IPS DF 4.7 (cell line): ENCODE measurements around the gene EFCAB10.

ENCODE experiments used
- DNase-seq: peaks from one replicate; pipeline ENCODE4 v3.0.0-alpha.2; 2013; ENCODE audit warnings: low spot score; ENCODE audit errors: extremely low read depth

Gene EFCAB10, protein sequence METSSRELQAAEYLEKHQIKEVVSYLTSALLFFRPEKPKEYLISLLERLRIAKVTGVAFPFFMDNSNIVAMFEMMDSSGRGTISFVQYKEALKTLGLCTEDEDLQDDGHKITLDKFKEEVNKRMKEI

DNA sequence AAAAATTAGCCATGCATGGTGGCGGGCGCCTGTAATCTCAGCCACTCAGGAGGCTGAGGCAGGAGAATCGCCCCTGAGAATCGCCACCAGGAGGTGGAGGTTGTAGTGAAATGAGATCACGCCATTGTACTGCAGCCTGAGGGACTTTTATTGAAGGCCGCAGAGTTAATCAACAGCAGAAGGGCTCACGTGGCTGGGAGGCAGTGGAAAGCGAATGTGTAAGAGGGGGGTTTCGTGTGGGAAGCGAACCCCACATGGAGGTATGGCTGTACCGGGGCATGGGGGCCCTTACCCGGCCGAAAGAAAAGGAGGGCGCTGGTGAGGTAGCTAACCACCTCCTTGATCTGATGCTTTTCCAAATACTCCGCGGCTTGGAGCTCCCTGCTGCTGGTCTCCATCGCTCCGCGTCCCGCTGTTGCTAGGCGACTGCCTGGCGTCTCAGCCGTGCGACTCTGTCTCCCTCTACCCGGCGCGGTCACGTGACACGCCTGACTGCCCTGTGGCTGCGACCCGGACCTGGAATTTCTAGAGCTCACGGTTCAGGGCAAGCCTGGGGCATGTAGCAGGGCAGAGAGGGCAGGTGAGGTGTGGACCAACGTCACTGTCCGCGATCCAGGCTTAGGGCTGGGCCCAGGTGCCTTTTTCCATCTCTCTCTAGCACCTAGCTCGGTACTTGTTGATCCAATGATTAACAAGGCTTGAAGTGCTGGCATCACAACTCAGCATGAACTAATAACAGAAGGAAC, at the start of gene EFCAB10:
TSS of gene EFCAB10 (minus strand) at position 428 of the 746 bp plus-strand sequence. CDS start at position 398, 30 bp downstream.
- peak; percentile 90 for DNase-seq

DNA sequence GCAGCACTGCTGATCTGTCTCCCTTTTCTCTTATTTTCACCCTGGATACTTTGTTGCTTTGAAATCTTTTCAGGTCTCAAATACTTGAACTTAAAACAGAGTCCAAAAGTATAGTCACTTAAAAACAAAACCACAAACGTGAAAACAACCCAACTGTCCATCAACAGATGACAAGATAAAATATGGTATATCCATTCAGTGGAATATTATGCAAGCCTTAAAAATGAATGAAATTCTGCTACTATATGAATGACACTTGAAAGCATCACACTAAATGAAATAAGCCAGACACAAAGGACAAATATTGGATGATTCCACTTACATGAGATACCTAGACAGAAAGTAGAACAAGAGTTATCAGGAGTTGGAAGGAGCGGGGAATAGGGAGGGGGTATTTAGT, 44.7 kb upstream of the EFCAB10 start:
- no peak for DNase-seq

DNA sequence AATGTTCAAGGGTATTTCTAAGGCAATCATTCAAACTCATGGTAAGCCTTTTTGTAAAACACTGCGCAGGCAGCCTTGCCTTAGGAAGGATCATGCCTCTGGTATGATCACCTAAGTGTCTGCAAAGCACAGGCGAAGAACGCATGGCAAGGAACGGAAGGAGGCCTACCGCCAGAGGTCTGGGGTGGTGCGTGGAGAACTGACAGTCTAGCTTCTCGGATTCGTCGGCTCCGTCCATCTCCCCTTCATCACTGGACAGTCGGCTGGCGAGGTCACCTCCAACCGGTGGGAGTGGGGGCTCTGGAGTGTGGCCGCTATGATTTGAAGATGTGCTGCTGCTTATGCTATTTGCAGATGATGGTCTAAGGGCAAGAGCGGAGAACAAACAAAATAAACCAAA, 42.6 kb upstream of the EFCAB10 start:
- no peak for DNase-seq

DNA sequence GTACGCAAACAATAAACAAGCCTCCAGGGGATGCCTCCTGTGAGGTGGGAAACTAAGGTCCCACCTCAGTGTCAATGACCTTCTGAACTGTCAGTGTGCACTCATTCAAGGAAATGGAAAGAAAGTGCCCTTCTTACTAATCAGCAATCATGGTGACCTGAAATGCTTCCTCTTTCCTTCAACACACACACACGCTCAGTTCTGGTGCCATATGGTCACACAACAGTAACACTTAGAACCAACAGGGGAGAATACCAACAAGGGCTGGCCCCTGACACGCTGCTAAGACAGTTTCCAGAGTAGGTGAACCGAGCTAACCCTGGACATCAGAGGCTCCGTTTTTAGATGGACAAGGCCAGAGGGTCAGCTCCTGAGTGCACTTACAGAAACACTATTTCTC, 42.1 kb upstream of the EFCAB10 start:
- DNase-seq: no peak

DNA sequence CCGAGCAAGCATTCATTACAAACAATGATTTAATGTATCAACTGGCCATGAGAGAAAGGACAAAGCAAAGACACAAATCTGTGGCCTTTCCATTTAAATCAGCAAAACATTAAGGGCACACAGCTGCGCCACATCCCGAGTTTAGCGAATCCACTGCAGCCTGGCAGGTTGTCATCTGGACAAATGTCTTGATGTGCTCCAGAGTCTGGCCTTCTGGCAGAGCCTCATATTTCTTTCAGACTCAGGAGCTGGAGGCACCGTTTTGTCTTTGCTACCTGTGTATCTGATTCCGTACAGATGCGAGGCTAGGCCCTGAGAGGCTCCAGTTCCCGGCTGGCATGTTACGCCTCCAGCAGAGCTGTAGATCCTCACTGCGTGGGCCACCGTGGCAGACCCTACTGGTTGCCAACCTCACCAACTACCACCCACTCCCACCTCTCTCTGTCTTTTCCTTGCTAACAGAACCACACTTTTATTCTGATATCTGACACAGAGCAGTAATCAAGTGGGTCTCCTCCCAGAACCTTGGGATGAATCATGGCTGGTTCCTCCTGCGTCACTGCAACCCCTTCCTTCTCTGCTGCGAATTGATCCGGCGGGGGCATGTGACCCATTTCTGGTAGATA, 40.9 kb upstream of the EFCAB10 start:
- DNase-seq: no peak

DNA sequence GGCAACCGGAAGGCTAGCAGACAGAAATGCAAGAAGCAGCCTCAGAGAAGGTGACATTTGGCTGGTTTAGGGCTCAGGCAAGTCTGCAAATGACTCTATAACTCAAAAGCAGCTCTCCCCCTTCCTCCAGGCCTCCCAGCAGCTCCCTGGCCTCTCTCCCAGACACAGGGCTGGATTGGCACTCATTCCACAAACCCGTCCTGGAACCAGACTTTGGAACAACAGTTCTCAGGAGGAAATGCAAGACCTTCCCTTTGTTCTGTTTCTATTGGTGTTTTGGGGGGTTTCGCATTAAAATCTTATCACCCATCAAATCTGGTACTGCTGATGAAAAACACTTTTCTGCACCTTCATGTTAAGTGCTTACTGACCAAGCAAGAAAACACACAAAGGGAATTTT, 40.3 kb upstream of the EFCAB10 start:
- DNase-seq: no peak

DNA sequence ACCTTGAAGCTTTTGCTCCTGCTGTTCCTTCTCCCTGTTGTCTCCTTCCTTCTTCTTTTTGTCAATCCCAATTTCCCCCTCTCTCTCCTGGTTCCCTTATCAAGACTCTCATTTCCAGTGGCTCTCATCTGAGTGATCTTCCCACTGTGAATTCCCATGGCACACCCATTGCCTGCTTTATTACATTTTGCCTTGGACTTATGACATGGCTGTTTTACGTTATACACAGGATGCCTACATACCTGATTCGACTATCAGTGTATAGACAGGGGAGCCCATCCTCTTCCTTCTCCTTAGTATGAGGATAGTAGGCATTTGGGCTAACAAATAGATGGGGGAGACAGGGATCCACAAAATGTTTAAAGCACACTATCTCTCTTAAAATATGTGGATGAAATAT, 39.9 kb upstream of the EFCAB10 start:
- DNase-seq: no peak

DNA sequence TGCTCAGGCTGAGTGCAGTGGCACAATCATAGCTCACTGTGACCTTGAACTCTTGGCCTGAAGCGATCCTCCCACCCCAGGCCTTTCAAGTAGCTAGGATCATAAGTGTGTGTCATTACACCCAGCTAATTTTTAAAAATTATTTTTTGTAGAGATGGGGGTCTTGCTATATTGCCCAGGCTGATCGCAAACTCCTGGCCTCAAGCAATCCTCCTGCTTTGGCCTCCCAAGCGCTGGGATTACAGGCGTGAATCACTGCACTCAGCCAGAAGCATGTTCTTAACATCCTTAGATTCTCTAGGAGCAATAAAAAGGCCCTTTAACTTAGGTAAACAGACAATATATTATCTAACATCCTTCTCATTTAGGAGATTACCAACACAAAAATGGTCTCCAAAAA, 38.3 kb upstream of the EFCAB10 start:
- no peak for DNase-seq

DNA sequence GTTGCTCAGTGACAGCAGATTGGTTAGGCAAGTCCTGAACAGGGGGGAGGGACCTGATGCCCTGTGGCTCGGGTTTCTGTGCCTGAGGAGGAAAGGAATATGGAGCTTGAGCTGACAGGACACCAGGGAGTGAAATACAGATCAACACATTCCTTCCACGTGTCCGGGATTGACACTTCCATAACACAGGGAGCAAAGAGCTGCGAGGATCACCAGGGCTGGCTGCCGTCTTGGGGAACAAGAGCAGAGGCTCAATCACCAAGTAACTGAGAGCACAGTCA, 36.7 kb upstream of the EFCAB10 start:
- no peak for DNase-seq

DNA sequence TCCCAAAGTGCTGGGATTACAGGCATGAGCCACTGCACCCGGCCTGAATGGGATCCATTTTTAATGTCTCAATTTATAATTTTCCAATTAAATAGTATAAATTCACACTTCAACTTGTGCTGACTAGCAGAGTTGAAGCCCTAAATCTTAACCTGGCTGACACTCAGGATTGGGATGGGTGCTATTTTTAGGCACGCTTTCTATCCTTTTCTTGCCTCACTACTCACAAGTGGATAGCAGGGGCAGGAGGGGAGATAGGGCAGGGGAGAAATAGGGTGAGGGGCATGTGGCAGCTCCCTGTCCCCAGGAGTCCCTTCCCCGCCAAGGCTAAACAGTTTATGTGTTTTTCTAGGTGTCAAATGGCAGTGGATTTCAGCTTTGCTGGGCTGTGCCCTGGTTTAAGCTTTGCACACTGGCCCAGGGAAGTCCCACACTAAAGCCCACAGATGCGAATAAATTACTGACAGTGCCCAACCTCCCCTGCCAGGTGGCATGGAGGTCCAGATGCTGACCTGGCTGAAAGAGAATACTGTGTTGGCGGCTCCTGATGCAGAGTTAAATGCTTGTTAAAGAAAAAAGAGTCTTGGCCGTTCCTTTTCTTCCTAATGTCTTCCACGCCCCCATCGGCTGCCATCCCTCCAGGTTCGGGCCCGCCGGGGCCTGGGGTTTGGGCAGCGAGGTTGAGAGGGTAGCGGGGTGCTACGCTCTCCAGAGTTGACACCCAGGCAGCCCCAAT, 36.2 kb upstream of the EFCAB10 start:
- no peak for DNase-seq

DNA sequence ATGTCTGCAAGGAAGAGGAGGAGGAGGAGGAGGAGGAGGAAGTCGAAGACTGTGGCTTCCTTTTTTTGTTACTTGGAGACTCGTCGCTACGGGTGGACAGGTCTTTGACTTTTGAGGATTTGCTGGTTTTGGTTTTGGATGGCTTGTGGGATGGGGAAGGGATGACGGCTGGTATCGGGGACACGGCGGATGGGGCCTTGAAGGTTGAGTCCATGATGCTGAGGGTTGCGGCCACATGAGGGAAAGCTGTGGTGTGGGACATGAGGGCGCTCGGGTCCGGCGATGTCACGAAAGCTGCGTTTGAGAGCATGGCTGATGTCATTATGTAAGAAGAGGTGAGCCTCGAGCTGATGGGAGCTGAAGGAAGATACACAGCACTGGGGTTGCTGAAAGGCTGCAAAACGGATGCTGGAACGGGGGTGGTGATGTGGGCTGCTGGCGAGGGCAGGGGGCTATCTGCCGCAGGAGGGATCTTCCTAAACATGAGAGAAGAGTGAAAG, 33.1 kb upstream of the EFCAB10 start:
- DNase-seq: no peak

DNA sequence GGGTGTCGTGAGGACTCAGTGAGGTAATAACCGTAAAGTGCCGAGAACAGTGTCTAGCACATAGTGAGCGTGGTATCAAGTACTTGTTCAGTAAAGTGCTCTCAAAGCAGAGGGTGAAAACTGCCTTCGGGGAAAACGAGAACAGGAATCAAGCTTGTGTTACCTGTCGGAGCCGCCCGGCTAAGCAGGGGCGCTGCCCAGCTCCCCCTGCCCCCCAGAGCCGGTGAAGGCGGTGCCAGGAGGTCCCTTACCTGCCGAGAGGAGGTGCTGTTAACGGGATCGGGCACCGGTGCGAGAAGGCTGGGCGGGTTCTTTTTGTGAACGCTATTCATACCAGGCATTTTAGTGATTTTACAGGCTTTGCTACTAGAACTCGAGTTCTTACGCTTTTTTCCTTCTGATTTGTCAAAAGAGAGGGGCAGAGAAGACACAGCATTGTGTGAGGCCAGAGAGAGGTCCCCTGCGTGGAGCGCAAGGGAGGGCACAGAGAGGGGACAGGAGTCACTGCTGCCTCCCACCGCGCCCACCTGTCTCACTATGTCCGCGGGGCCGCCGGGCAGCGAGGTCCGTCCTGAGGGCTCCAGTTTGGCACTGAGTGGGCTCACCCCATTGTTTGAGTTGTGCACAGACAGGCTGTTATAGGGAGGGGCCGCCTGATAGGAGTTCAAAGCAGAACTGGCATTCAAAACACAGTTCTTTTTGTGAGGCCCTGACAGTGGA, 32.5 kb upstream of the EFCAB10 start:
- DNase-seq: no peak

DNA sequence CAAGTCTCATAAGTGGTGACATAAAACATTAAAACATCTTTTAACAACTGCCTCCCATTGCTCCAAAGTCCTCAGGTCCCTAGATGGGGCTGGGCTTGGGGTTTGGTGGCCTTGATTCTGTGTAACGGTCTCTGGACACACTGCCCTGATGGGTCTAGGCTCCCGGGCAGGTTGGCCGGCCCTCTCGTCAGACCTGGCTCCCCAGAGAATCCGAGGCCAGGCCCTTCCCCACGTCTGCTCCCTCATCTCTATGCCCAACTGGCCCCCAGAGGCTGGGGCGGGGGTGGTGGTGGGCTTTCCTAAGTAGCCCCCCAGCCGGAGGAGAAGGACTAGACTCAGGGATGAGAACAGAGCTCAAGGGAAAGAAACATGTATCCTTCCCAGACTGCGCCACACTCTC, 31.5 kb upstream of the EFCAB10 start:
- no peak for DNase-seq

DNA sequence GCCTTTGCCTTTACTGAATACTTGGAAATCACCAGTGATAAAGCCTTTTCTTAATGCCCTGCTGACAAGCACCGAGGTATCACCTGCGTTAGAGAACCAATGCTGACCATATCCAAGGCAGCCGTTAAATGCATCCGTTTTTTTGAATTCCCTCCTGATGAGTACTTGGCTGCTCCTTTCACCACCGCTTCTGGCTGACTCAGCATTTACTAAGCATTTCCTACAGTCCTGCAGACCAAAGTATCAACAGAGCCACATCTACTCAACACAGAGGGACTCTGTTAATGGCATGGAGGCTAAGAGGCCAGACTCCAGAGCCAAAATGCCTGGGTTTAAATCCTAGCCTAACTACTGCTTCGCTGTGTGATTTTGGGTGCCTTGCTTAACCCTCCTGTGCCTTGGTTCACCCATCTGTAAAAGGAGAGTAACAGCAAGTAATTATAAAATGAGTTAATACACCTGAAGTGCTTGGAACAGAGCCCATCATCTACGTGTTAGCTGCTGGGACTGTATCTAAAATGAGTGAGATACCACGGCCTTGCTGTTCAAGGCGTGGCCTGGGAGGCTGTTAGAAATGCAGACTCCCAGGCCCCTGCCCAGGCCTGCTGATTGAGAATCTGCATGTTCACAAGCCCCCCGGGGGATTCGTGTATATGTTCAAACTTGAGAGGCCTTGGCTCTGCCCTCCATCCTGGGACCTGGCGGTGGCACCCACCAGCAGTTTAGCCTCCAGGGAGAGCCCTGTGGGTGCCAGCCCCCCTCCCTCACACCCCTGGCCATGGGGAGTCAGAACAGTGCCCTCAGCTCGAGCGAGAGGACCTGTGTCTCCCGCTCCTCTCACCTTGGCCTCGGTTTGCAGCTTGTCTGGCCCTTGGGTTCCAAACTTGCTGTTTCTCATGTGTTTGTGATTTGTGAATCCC, 30.8 kb upstream of the EFCAB10 start:
- no peak for DNase-seq

DNA sequence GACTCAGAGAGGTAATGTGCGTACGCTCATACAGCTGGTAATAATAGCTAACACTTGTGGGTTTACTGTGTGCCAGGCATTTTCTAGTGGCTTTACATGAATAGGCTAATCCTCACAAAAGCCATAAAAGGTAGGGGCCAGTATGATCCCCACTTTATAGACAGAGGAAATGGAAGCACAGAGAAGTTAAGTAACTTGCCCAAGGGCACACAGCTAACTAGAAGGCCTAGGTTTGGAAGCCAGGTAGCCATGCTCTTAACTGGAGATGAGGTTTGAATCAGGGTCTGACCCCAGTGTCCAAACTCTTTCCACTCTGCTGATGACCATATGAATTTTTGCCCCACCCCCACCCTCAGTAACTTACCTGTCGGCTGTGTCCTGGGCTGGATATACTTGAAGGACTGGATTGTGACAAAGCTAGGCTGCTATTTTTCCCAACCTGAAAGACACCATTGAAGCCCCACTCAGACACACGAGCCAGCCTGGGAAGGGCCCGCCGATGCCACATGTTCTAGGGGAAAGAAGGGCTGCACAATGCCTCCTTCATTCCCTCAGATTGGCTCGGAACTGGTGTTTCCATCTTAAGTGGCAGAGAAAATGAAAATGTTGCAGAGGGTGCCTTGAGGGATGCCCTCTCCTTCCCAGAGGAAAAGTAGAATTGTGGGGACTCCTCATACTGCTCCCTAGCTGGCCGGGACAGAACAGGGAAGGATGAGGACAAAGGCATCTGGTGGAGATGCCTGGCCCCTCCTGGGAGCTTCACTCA, 29.1 kb upstream of the EFCAB10 start:
- no peak for DNase-seq

DNA sequence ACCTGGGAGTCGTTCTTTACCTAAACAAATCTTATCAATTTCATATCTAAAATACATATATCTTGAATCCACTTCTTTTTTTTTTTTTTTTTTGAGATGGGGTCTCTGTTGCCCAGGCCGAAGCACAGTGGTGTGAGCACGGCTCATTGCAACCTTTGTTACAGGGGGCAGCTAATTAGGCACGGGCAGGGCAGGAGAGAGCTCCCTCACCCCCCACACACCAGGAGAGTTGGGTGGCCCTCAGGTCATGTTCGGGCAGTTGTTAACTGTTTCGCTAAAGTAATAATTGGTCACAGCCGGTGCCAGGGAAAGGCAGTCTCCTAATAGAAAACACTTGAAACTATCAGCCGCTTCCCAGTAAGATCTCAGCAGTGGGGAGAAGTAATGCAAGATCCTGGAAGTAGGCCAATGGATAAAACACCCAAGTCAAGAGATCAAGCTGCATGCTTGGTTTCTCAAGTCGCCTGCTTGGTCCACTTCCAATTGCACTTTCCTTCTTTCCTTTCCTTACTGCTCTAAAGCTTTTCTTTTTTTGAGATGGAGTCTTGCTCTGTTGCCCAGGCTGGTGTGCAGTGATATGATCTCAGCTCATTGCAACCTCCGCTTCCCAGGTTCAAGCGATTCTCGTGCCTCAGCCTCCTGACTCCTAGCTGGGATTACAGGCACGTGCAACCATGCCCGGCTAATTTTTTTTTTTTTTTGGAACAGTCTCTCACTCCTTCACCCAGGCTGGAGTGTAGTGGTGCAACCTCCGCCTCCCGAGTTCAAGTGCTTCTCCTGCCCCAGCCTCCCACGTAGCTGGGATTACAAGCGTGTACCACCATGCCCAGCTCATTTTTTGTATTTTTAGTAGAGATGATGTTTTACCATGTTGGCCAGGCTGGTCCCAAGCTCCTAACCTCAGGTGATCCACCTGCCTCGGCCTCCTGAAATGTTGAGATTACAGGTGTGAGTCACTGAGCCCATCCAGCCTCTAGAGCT, 21.3 kb upstream of the EFCAB10 start:
- no peak for DNase-seq

DNA sequence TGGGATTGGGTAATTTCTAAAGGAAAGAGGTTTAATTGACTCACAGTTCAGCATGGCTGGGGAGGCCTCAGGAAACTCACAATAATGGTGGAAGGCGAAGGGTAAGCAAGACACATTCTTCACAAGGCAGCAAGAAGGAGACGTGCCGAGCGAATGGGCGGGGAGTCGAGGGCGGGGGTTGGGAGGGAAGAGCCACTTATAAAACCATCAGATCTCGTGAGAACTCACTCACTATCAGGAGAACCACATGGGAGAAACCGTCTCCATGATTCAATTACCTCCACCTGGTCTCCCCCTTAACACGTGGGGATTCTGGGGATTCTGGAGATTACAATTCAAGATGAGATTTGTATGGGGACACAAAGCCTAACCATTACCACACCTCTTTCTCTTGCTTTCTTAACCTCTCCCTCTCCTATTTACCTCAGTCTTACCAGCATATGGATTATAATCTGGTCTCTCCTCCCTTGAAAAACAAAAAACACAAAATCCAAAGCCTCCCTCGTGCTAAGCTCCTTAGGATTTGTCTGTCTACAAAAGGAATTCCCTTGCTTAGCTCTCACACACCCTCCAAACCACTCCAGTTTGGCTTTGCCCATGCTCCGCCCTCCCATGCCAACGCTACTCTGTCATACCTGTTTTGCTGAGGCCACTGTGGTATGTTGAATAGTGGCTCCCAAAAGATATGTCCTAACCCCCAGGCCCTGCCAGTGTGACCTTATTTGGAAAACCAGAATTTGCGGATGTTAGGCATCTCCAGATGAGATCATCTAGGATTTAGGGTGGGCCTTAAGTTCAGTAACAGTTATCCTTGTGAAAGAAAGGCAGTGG, 19.6 kb upstream of the EFCAB10 start:
- DNase-seq: no peak

DNA sequence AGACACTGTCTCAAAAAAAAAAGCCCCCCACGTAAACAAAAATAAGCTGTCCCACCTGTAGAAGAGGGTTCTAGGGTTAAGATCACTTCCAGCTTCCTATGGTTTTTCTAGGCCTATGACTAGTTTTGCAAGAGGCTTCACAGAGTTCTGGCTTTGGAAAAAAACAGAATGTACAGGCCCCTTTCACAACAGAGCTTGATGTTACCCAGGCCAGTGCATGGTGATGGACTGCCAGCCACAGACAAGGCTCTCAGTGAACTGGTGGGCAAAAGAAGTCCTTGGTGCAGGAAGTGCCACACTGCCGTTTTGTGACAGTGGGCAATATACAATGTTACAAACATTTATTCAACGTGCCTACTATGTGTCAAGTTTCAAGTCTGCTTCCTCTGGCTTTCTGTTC, 18.3 kb upstream of the EFCAB10 start:
- no peak for DNase-seq
